Measurements from ENCODE around the gene CDH4.

Gene CDH4

GRCh38 chr20:61281286-61281795, 29.3 kb downstream of the CDH4 start:
- no peak for DNase-seq (ENCODE audit: low spot score)

GRCh38 chr20:61284752-61285151, 32.7 kb downstream of the CDH4 start:
- DNase-seq (ENCODE audit: low spot score) = no peak

DNA sequence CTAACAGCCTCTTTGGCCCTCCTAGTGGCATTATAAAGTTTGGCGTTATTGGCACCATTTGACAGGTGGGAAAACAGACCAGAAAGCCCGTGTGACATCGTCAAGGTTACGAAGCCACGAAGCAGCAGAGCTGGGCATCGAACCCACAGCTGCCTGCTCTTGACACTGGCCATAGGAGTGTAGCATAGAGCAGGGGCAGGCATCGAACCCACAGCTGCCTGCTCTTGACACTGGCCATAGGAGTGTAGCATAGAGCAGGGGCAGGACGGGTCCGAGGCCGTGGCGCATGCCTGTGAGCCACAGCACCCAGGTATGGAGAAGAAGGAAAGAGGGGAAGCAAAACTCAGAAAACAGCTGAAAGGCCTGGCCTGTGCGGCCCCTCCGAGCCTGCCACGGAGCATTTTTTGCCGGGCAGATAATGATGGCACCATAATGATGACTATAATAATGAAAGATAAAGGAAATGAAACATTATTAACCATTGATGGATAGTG, 33.1 kb downstream of the CDH4 start:
- DNase-seq (ENCODE audit: low spot score) = no peak

GRCh38 chr20:61285691-61286090, 33.6 kb downstream of the CDH4 start:
- DNase-seq (ENCODE audit: low spot score) = no peak

- DNase-seq (ENCODE audit: low spot score) = no peak
Observed at GRCh38 chr20:61287583-61288275, 35.7 kb downstream of the CDH4 start.

GRCh38 chr20:61288331-61288784, 36.3 kb downstream of the CDH4 start:
- DNase-seq (ENCODE audit: low spot score) = no peak

DNA sequence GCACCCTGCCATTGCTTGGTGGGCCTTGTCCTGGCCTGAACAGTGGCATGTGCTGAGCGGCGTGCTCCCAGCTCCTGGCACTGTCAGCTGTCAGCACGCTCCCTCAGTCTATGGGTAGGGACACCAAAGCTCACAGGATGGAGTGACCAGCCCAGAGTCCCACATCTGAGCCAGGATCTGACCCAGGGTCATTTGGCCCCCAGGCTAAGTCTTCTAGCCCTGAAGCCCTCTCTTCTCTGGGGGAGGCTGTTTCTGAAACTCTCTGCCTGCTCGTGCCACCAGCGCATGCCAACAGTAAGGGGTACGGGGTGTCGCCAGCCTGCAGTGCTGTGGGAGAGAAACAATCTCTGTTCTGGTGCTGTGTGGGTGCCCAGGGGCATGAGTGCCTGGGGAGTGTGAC, 37.1 kb downstream of the CDH4 start:
- DNase-seq (ENCODE audit: low spot score) = no peak

DNA sequence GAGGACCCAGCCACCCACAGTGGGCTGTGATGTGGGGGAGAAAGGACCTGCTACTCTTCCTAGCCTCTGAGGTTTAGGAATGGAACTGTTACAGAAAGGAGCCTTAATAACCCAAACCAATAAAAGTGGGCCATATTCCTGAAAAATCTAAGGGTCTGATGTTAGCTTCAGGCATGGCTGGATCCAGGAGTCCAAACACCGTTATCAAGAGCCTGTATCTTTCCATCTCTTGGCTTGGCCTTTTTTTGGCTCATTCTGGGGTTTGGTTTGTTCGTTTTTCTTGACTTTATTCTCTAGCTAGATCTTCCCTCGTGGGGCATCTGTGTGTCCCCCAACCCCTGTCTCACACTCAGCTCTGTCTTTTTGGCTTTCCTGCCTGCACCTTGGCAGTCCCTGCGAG, 38.7 kb downstream of the CDH4 start:
- DNase-seq (ENCODE audit: low spot score) = no peak

GRCh38 chr20:61291166-61291829, 39.2 kb downstream of the CDH4 start:
- DNase-seq (ENCODE audit: low spot score) = no peak

- DNase-seq (ENCODE audit: low spot score) = no peak
Observed at GRCh38 chr20:61292391-61292790, 40.3 kb downstream of the CDH4 start.

DNA sequence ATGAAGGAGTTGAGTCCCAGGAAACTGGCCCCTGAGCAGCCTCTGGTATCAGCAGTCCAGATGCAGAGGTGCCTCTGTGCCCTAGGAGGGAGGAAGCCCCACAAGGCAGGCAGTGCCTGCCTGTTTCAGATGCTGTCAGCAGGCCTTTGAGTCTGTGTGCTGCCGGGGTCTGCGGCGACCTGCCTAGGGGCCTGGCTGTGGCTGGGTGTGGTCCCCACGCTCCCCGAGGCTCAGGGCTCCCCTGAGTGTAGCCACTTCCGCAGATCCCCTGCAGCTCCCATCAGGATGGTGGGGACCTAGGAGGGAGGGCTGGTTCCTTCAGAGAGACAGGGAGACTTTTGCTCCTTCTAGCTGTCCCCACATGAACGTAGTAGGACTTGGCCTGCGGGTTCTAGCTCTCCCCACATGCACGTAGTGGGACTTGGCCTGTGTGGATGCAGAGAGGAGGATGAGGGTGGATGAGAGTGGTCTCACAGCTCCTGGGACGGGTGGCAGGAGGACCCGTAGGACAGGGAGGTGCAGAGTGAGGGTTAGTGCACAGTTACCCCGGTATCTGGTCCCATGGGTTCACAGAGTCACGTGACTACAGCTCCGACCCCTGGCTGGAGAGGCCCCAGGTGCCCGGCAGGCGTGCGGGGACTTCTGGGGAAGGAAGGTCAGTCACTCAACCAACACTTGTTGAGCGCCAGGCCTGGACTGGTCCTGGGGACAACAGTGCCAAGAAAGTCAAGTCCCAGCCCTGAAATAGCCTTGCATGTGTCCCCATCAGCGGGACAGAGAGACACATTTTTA, 41.0 kb downstream of the CDH4 start:
- DNase-seq (ENCODE audit: low spot score) = no peak

DNA sequence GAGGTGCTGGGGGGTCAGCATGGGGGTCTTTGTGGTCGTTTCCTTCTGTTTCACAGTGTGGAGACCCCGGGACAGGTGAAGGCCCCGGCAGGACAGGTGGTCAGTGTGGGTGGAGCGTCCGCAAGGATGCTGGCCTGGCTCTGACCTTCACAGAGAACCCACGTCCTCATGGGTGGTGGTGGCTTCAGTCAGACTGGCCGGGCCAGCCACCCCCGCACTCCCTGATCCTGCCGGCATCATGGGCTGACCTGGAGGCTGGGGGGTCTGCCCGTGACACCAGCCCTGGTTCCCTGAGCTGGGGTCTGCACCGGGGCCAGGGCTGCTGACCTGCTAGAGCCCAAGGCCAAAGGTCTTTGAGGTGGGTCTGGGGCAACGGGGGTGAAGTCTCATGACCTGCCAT, 41.9 kb downstream of the CDH4 start:
- no peak for DNase-seq (ENCODE audit: low spot score)

DNA sequence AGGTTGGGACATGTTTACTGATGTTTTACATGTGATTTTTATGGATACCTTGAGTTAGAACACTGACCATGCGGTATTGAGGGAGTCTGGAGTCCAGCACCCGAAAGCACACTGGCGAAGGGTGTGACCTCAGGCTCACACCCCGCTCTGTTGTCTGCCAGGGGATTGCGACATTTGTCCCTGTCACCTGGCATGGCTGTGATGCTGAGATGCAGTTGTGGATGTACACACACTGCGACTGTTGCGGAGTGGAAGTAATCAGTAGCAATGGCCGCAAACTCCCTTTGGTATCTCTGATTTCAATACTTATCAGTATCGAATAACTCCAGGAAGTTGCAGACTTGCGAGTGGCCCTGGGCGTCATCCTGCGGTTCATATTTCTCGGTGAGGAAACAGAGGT, 43.2 kb downstream of the CDH4 start:
- no peak for DNase-seq (ENCODE audit: low spot score)

GRCh38 chr20:61295682-61296628, 43.9 kb downstream of the CDH4 start:
- DNase-seq (ENCODE audit: low spot score) = no peak

GRCh38 chr20:61296629-61297019, 44.6 kb downstream of the CDH4 start:
- DNase-seq (ENCODE audit: low spot score) = no peak

- no peak for DNase-seq (ENCODE audit: low spot score)
Observed at GRCh38 chr20:61297491-61297890, 45.4 kb downstream of the CDH4 start.

- peak; percentile 66 for DNase-seq (ENCODE audit: low spot score)
Observed at GRCh38 chr20:61297986-61298385, 45.9 kb downstream of the CDH4 start.

- no peak for DNase-seq (ENCODE audit: low spot score)
Observed at GRCh38 chr20:61298661-61299060, 46.6 kb downstream of the CDH4 start.

- DNase-seq (ENCODE audit: low spot score) = no peak
Observed at GRCh38 chr20:61299104-61299503, 47.0 kb downstream of the CDH4 start.

- no peak for DNase-seq (ENCODE audit: low spot score)
Observed at GRCh38 chr20:61299618-61300017, 47.6 kb downstream of the CDH4 start.

DNA sequence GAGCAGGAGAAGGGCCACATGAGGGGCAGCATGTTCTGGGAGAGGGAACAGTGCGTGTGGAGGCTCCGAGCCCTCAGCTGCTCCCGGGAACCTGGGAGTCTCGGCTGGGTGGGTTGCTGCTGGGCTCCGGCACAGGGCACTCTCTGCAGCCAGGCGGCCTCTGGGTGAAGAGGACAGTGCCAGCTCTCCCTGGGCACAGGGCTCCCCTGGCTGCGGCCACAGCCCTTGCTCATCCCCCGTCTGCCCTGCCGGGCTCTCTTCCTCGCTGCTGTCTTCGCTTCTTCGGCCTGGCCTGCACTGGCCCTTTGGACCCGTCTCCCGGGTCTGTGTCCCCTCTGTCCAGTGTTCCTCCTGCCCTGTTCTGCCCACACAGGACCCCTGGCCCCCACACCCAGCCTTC, 48.2 kb downstream of the CDH4 start:
- DNase-seq (ENCODE audit: low spot score) = no peak

DNA sequence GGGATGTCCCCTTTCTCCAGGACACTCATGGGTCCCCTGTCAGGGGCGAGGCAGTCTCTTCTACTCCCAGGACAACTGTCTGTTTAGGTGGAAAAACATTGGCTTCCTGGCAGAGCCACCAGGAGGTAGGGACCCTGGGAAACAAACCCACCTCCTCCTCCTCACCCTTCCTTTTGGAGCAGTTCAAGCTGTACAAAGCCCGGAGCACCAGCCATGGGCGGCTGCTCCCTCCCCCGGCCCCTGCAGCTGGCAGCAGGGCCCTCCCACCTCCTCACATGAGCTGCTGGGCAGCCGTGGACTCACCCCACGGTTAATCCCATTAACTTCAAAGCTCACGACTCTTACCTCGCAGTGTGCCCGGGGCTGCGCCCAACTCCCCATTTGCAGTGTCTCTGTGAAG, 48.6 kb downstream of the CDH4 start:
- no peak for DNase-seq (ENCODE audit: low spot score)
